Germinal center (tissue), 1 donor: Measurements from ENCODE around the gene KCND2.
"Not testable (repeated sequence)": the region's sequence is repeated elsewhere in the genome, so short reads cannot be mapped to it uniquely, and the experiment has no call there.

Source experiments
- DNase-seq: peaks from one replicate; pipeline ENCODE4 v3.0.0; 2012; ENCODE audit warnings: mixed read lengths, low spot score

The KCND2 gene

DNA sequence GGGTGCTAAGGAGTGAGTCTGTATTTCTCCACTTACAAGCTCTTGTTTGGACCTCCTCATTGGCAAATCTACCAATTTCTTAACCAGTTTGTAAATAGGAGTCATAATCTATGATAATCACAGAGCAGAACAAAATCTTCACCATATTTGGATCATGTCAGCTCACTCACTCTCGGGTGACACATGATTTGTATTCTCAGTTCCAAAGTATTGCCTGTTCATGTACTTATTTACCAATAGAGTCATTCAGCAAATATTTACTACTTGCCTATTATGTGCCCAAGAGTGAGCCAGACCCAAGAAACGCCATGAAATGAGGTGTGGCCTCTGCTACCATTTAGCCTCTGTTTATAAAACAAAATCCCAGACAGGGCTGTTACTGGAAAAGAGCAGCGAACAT is 470.2 kb downstream of the KCND2 start:
- DNase-seq, result no peak

DNA sequence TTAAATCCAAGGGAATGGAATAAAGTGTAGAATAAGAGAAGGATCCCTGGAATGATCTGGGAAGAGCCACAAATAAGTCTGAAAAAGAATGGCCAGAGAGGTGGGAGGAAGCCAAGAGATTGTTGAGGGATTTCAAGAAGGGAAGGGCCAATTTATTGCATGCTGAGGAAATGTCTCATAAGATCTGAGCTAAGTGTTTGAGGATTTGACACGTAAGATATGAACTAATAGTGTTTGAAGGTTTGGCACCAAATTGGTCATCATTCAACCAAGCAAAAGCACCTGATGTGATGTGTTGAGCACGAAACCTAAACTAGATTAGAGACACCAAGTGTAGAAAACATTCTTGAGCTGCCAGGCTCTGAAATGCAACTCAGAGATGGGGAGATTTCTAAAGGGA is 487.1 kb downstream of the KCND2 start:
- DNase-seq, result no peak

- DNase-seq, result no peak
These were observed 487.9 kb downstream of the KCND2 start for GRCh38 chr7:120760851-120761250.

GRCh38 chr7:120770206-120770605 is 497.2 kb downstream of the KCND2 start:
- DNase-seq, result no peak

DNA sequence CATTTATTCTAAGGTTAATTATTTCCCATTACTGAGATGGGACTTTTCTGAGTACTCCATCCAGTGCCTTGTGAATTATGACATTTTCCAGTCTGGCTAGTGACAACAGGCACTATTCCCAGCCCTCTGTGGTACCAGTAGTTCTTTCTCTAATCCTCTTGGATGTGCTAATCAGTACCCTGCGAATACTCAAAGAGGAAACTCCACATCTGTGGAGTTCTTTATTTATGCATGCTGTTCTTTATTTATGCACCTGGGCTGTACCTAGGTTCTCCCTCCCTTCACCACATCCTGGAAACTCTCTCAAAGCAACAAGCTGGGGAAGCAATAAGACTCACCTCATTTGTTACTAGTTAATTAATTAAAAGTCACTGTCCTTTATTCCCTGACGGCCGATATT is 501.5 kb downstream of the KCND2 start:
- DNase-seq, result no peak

DNA sequence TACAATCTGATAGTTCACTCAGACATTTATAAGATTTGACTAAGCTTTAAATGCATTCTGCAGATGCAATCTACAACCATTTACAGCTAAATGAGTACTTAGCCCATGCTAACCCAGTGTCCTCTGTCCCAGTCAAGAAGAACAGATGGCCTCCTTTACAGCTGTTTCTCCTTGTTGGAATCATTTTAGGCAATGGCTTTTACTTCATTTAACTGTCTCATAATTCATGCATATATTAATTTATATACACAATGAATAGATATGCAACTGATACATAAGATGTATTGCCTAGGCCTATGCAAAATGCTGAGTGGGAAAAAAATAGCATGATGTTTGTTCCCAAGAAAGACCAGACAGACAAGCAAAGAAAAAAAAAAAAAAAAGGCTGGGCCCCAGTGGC is 502.8 kb downstream of the KCND2 start:
- DNase-seq, result no peak

DNA sequence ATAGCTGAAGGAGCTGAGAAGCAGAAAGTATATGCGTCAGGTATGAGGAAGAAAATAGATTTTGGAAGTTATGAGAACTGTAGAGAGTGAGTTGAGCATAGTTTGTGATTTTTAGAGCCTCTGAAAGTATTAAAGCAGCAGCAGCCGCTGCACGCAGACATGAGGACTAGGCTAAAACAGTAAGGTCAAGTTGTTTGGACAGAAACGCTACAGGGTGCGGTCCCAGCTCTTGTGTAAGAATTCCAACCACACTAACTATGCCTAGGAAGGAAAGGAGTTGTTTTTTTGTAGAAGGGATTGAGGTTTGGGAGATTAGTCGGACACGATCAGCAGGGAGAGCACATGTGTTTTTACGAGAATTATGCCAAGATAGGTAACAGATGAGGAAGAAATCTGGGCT is 506.1 kb downstream of the KCND2 start:
- DNase-seq, result not testable (repeated sequence)

DNA sequence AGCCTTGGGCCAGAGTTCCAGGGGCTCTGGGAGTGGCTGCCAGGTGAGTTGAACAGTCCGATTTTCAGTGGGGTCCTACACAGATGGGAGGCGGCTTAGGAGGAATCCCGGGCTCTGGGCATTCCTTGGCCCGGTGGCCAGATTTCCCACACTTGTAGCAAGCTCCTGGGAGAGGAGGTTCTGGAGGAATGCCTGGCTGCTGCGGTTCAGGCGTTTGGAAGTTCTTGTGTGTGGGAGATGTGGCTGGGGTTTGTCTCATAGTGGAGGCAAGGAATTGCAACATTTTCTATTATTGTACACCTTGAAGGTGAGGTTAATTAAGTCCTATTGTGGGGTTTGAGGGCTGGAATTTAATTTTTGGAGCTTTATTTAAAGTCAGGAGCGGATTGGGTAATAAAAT is 507.5 kb downstream of the KCND2 start:
- not testable (repeated sequence) for DNase-seq

GRCh38 chr7:120780938-120781337 is 508.0 kb downstream of the KCND2 start:
- no peak for DNase-seq

DNA sequence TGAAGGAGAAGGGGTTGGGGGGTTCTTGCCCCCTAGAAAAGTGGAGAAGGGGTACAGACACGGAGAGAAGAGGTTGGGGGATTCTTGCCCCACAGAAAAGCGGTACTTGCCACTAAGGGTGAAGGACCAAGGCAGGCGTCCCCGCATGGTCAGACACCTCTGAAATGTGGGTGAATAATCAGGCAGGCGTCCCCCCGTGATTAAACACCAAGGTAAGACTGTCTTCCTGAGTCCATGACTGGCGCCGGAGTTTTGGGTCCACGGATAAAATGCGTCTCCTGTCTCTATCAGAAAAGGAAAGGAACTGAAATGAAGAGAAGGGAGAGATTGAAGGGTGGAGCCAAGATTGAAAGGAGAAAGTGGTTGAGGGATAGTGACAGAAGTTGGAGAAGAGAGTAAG is 508.9 kb downstream of the KCND2 start:
- DNase-seq, result not testable (repeated sequence)

GRCh38 chr7:120783273-120783672 is 510.3 kb downstream of the KCND2 start:
- DNase-seq, result no peak

- no peak for DNase-seq
These were observed 510.7 kb downstream of the KCND2 start for GRCh38 chr7:120783721-120784120.

DNA sequence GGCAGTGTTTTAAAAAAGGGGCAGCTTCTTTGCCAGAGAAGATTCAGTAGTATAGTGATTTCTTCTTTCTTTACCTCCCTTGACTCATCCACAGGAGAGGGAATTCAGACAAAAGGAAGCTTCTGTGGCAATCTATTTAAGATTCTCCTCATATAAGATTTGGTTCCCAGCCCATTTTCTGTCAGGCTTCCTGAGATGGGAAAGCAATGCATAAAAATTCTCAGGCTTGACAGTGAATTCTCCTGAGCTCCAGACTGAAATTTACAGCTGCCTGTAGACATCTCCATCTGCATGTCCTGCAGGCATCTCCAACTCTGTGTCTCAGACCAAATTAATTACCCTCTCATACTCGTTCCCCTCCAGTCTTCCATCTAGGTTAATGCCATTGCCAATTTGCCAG is 512.1 kb downstream of the KCND2 start:
- no peak for DNase-seq

DNA sequence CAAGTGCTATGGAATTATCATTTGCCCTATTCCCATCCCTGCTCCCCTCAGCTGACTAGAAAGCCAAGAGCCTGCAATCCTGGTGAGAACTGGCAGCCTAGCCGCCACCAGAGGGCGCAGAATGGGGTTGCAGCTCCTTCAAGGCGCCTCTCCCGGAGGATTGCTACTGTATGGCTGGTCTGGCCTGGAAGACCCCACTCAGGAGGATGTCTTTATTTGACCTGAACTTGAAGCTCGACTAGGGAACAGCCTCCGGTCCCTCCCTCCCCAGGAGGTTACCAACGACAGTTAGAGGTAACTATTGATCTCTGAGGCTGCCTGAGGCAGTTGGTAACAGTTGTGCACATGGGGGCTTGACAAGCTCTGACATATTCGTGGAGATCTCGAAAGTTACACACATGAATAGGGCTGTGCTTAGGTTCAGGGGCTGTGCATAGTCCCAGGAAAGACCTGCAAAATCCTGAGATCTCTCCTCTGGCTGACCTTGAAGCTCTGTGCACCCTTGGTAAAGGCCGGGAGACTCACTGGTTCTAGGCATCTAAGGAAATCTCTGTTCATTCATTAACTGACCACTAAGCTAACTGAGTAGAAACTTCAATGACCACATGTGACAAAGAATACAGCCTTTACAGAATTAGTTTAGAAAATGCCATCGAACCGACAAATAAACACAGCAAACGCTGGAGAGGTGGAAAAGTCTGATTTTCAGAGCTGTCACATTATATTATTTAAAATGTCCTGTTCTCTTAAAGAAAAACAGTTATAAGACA is 519.3 kb downstream of the KCND2 start:
- DNase-seq, result peak; percentile 45

DNA sequence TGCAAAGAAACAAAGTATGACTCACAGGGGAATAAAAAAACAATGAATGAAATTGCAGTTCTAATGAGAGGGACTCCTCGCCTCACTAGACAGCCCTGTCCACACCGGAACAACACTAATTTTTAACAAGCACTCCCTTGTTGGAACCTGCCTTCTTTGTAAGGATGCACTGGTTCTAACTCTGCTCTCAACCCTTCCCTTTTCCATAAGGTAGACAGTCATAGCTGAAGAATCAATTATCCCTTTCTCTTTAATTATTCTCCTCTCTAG is 519.8 kb downstream of the KCND2 start:
- no peak for DNase-seq

- DNase-seq, result no peak
These were observed 520.4 kb downstream of the KCND2 start for GRCh38 chr7:120793213-120793936.

DNA sequence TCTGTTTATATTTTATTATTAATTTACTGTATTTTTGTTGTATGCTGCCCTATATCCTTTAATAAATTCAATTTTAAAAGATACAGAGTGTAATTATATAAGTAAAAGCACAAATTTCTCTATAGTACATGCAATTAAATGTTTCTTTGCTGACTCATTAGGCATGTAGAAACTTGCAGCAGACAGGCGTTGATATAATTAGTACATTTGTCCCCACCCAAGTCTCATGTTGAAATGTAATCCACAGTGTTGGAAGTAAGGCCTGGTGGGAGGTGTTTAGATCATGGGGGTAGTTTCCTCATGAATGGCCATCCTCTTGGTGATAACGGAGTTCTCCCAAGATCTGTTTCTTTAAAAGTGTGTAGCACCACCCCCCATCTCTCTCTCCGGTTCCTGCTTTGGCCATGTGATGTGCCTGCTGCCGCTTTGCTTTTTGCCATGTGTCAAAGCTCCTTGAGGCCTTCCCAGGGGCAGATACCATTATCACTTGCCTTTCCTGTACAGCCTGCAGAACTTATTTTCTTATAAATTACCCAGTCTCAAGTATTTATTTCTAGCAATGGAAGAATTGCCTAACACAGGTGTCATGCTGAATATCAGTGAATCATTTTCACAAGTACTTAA is 521.2 kb downstream of the KCND2 start:
- DNase-seq, result no peak

- DNase-seq, result no peak
These were observed 524.2 kb downstream of the KCND2 start for GRCh38 chr7:120797026-120797645.

GRCh38 chr7:120799147-120799546 is 526.2 kb downstream of the KCND2 start:
- no peak for DNase-seq
